RWPE2 (cell line): ENCODE measurements around the gene SMOC1.

Experiments used
- ATAC-seq: fragments of 200-7000 bp; cut with Tn5 transposase; 3 replicates; pipeline ENCODE4 v1.9.1; 2021; ENCODE audit warnings: low read depth
- DNase-seq: peaks from one replicate; pipeline ENCODE4 v3.0.0-alpha.2; 2020; ENCODE audit warnings: low spot score
- H3K27ac ChIP-seq: fragments of 450-650 bp; 2 replicates; pipeline ENCODE4 v1.5.1; 2017; ENCODE audit warnings: mild to moderate bottlenecking; ENCODE audit not compliant: poor library complexity, severe bottlenecking
- H3K27me3 ChIP-seq: fragments of 250-450 bp; sonication (Bioruptor Pico); 2 replicates; pipeline ENCODE4 v1.5.1; 2021; ENCODE audit warnings: mild to moderate bottlenecking, moderate library complexity; ENCODE audit not compliant: insufficient read depth, poor library complexity, severe bottlenecking
- H3K36me3 ChIP-seq: fragments of 250-450 bp; sonication (Bioruptor Pico); 2 replicates; pipeline ENCODE4 v1.5.1; 2020; ENCODE audit warnings: low read depth, mild to moderate bottlenecking, moderate library complexity
- H3K4me1 ChIP-seq: fragments of 250-450 bp; sonication (Bioruptor Pico); 2 replicates; pipeline ENCODE4 v1.5.1; 2021; ENCODE audit warnings: mild to moderate bottlenecking, moderate library complexity; ENCODE audit not compliant: insufficient read depth, poor library complexity, severe bottlenecking
- H3K4me3 ChIP-seq: fragments of 250-450 bp; sonication (Bioruptor Pico); 2 replicates; pipeline ENCODE4 v1.5.1; 2021; ENCODE audit warnings: mild to moderate bottlenecking, moderate library complexity; ENCODE audit not compliant: severe bottlenecking
- H3K9me3 ChIP-seq: fragments of 250-450 bp; sonication (Bioruptor Pico); 2 replicates; pipeline ENCODE4 v1.5.1; 2021; ENCODE audit warnings: mild to moderate bottlenecking, moderate library complexity; ENCODE audit not compliant: severe bottlenecking
- TF ChIP-seq, protein P1 (sequence below): fragments of 450-650 bp; IDR thresholded peaks from one replicate; pipeline ENCODE4 v1.5.1; 2017; ENCODE audit warnings: mild to moderate bottlenecking, moderate library complexity; ENCODE audit not compliant: poor library complexity, severe bottlenecking

Gene SMOC1

GRCh38 chr14:69994002-69994401 is 114.8 kb downstream of the SMOC1 start:
- TF ChIP-seq, protein P1, sequence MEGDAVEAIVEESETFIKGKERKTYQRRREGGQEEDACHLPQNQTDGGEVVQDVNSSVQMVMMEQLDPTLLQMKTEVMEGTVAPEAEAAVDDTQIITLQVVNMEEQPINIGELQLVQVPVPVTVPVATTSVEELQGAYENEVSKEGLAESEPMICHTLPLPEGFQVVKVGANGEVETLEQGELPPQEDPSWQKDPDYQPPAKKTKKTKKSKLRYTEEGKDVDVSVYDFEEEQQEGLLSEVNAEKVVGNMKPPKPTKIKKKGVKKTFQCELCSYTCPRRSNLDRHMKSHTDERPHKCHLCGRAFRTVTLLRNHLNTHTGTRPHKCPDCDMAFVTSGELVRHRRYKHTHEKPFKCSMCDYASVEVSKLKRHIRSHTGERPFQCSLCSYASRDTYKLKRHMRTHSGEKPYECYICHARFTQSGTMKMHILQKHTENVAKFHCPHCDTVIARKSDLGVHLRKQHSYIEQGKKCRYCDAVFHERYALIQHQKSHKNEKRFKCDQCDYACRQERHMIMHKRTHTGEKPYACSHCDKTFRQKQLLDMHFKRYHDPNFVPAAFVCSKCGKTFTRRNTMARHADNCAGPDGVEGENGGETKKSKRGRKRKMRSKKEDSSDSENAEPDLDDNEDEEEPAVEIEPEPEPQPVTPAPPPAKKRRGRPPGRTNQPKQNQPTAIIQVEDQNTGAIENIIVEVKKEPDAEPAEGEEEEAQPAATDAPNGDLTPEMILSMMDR, result no peak

DNA sequence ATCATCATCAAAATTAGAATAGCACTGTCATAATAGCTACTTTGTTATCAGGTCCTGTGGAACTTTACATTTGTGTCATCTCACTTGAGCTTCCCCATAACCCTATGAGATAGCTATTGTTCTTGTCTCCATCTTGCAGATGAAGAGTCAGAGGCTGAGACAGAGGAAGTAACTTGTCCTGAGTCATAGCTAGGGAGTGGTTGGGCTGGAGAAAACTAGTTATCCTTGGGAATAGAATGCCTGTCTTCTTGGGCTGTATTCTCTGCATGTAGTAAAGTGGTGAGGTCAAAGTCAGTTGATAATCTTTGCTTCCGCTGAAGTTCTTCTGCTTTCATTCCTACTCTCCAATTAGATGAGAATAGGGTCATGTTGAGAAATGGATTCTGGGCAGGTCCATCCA is 117.0 kb downstream of the SMOC1 start:
- Histone ChIP-seq H3K9me3 (no peaks in the 10 kb centered on the region), H3K27me3 (no peaks in the 10 kb centered on the region), H3K4me1 (peaks cover 45% of the 10 kb centered on the region), H3K4me3 (no peak overlapping the region), H3K36me3 (no peaks in the 10 kb centered on the region), H3K27ac (peak overlapping the region; percentile 88)
- TF ChIP-seq, protein P1, result no peak
- ATAC-seq, result peak; percentile 70
- DNase-seq, result no peak

More at GRCh38 chr14:69994002-69994401, 114.8 kb downstream of the SMOC1 start:
- Histone ChIP-seq H3K27me3 (no peaks in the 10 kb centered on the region), H3K9me3 (no peaks in the 10 kb centered on the region), H3K4me3 (no peak overlapping the region), H3K4me1 (peaks cover 33% of the 10 kb centered on the region), H3K27ac (no peak overlapping the region), H3K36me3 (no peaks in the 10 kb centered on the region)
- no peak for DNase-seq
- ATAC-seq, result no peak

- DNase-seq, result peak; percentile 83
- no peaks in the 10 kb centered on the region for H3K9me3 ChIP-seq
- H3K27ac ChIP-seq, result peak overlapping the region; percentile 88
Measured at GRCh38 chr14:69997849-69998248, 118.6 kb downstream of the SMOC1 start.

DNA sequence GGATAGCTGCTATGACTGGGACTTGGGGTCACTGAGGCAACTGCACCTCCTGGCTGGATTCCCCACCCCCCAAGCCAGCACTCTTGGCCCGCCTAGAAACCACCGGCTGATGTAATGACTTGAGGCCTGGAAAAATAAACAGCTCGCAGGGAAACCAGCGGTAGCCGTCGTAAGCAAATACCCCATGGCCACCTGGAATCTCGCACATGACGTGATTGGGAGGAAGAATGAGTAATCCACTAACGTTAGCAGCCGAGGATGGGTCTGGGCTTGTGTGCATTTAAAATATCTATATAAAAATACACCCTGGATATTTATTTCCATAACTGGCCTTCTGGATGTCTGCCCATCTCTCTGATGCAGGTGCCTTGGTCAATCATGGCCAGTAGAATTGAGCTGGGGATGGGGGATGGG is 120.1 kb downstream of the SMOC1 start:
- Histone ChIP-seq H3K9me3 (no peaks in the 10 kb centered on the region), H3K27ac (peak overlapping the region; percentile 88), H3K4me1 (peaks cover 45% of the 10 kb centered on the region), H3K27me3 (no peaks in the 10 kb centered on the region), H3K4me3 (no peak overlapping the region), H3K36me3 (no peaks in the 10 kb centered on the region)
- ATAC-seq, result peak; percentile 83
- peak; percentile 96 for DNase-seq
- TF ChIP-seq, protein P1, result no peak

More at GRCh38 chr14:69997849-69998248, 118.6 kb downstream of the SMOC1 start:
- ATAC-seq, result peak; percentile 60
- H3K27me3 ChIP-seq, result no peaks in the 10 kb centered on the region
- H3K4me1 ChIP-seq, result peaks cover 45% of the 10 kb centered on the region
- H3K4me3 ChIP-seq, result no peak overlapping the region
- H3K36me3 ChIP-seq, result no peaks in the 10 kb centered on the region
- TF ChIP-seq, protein P1, result no peak

GRCh38 chr14:70000601-70001000 is 121.4 kb downstream of the SMOC1 start:
- Histone ChIP-seq H3K36me3 (no peaks in the 10 kb centered on the region), H3K27me3 (no peaks in the 10 kb centered on the region), H3K4me1 (peaks cover 45% of the 10 kb centered on the region), H3K27ac (no peak overlapping the region), H3K9me3 (no peaks in the 10 kb centered on the region), H3K4me3 (no peak overlapping the region)
- ATAC-seq, result no peak
- TF ChIP-seq, protein P1, result no peak
- no peak for DNase-seq
